ENCODE measurements around the gene AQP2.

AQP2 gene

GRCh38 chr12:49942512-49942893 lies 8.0 kb upstream of the AQP2 start:
- DNase-seq = no peak

- DNase-seq = peak; percentile 13
Observed at GRCh38 chr12:49942921-49943624, 7.5 kb upstream of the AQP2 start.

DNA sequence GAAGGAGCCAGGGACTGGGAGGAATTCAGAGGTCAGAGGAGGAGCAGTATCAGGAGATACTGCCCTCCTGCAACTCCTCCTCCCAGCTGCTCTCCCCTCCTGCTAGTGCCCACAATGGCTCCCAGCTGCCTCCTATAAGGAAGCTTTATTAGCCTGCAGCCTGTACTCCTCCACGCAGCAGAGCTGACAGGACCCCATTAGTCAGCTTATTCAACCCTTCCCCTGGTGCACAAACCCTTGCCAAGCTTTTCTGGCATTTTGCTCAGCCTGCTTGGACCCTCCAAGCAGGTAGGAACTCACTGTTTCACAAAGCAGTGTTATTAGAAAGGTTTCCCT lies 6.9 kb upstream of the AQP2 start:
- no peak for DNase-seq

DNA sequence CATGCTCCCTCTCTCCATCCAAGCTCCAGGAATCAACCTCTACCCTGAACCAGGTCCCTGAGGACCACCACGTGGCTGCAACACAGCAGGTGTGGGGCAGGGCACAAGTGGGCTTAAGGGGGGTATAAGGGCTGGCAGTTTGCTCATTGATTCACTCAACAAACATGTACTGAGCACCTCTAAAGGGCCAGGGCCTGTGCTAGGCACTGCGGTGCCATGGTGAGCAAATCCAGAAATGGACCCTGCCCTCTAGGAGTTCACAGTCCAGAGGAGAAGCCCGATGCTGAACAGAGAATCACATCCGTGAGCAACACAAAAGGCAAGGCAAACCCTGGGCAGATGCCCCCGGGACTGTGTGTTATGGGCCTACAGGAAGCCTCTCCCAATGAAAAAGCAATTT lies 6.5 kb upstream of the AQP2 start:
- no peak for DNase-seq

DNA sequence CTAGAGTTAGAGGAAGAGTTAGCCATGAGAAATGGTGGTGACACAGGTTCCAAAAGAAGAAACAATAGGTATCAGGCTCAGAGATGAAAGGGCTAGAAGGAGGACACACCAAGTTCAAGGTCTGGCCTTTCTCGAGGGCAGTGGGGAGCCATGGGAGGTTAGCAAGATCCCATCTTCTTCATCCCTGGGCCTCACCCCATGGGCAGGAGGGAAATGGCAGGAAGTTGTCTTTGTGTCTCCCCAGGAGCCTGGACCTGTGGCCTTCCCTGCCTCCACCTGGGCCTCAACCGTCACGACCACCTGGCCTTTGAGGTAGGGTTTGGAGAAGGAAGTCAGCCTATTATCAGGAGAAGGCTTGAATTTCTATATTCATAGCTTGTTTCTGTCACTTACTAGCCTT lies 5.8 kb upstream of the AQP2 start:
- no peak for DNase-seq

DNA sequence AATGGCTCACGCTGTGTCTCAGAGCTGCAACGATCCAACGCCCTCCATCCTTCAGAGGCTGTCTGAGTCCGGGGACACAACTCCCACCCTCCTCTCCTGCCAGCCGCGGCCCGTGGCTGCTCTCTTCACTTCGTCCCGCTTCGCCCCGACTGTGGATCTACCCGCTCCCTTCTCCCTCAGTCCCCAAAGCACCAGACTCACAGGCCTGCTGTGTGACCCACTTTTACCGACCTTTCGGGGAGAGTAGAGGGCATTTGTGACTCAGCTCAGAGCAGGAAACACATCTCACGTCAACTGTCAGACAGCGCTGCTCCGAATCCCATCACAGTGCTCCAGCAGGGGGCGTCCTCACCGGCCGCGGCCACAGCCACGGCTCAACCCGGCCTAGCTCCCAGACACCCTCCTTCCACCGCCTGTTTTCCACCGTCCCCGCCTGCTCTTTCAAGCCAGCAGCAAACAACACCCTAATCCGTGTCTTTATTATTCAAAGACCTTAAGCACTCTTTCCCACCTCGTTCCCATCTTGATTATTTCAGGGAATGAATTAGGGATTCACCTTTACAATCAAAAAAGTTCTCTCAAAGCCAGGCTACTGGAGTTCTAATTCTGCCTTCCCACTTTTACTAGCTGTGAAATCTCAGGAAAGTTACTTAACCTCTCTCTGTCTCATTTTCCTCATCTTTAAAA lies 5.0 kb upstream of the AQP2 start:
- peak; percentile 81 for DNase-seq

DNA sequence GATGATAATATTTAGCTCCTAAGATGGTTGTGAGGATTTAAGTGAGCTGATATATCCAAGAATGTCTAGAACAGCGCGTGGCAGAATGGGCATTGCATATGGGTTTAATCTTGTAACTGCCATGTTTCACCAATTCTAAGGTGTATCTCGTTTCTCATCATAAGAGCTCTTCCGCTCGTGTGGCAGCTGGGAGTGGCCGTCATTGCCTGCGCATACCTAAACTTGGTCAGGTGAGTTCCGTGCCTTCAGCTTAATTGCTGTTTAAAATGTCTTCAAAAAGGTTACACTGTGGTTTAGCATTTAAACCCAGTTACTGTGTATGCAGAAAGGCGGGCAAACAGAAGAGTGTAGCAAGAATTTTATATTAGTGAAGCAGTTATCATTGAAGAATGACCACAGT lies 4.5 kb upstream of the AQP2 start:
- DNase-seq = peak; percentile 8

- DNase-seq = no peak
Observed at GRCh38 chr12:49946497-49946896, 4.0 kb upstream of the AQP2 start.

GRCh38 chr12:49947593-49948226 lies 2.8 kb upstream of the AQP2 start:
- no peak for DNase-seq

GRCh38 chr12:49948866-49949845 lies 1.4 kb upstream of the AQP2 start:
- DNase-seq = no peak

DNA sequence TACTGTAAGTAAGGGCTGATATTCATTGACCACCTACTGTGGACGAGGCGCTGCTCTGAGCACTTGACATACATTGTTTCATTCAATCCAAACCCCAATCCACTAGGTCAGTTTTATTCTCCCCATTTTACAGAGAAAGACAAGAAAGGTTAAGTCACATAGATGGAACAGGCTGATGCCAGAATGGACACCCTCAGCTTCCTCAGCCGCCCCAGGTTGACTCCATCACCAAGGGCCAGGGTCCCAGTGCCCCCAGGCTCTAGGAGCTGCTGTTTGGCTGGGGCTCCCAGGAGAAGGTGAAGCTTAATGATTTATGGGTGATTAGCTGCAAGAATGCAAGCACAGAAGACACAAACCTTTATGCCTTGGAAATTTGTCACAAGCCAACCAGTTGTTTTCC lies 671 bp upstream of the AQP2 start:
- no peak for DNase-seq

- no peak for DNase-seq
Observed at GRCh38 chr12:49951411-49952240, 1.1 kb downstream of the AQP2 start.

- no peak for DNase-seq
Observed at GRCh38 chr12:49952391-49953055, 2.0 kb downstream of the AQP2 start.

DNA sequence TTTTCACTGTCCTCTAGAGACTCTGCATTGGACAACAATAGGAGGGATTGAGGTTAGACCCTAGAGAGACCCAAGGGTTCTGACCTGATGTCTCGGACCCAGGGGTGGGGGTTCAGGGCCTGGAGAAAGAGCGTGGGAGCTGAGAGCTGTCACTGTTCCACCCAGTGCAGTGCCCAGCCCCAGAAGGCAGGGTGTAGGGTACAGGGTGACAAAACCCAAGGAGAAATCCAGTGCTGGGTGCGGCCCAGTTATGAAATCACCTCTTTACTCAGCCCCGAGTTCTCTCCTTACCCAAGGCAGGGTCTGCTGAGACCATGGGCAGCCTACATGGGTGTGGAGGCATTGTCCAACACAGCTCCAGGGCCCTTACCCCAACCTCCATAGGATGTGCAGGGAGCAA lies 2.6 kb downstream of the AQP2 start:
- DNase-seq = no peak

GRCh38 chr12:49953961-49954846 lies 3.7 kb downstream of the AQP2 start:
- DNase-seq = no peak

GRCh38 chr12:49954863-49955830 lies 4.6 kb downstream of the AQP2 start:
- no peak for DNase-seq

- no peak for DNase-seq
Observed at GRCh38 chr12:49955899-49956662, 5.5 kb downstream of the AQP2 start.

Data from CD4-positive, alpha-beta T cell treated with Interleukin-17A for 1 hour (primary cell).